Measurements from ENCODE around the gene GSDME. TPM values are rescaled to one million over a fixed set of nuclear protein-coding genes. Genes with fewer than 3 reads are reported as not detected.

The GSDME gene
- total and polyA plus RNA-seq, 2 of the 4 experiments (the other 2 are of a cell fraction), result 75.2 to 78.7 TPM

- Histone ChIP-seq H3K27me3 (ENCODE audit: control insufficient read depth, insufficient read depth, low read length) (no peaks in the 10 kb centered on the region), H2BK20ac (ENCODE audit: low read depth, low read length) (peak overlapping the region; percentile 26), H2BK15ac (ENCODE audit: low read depth, low read length) (no peak overlapping the region; the same call in 2 of the 3 replicates), H4K8ac (ENCODE audit: low read depth in 2 of 2, low read length in 2 of 2) (peak overlapping the region in 1 of 2 experiments; percentile 28; a peak in 2 of 4 replicates), H2AFZ (replicated peaks; ENCODE audit: low read length, poor library complexity) (no peak overlapping the region), H3K9ac (ENCODE audit: low read depth, low read length) (no peak overlapping the region), H4K5ac (ENCODE audit: low read depth, low read length) (peak overlapping the region; percentile 13; the same call in 1 of the 2 replicates), H3K4me1 (ENCODE audit: control insufficient read depth, insufficient read depth, low read length) (peaks cover 18% of the 10 kb centered on the region), H3K27ac (ENCODE audit: insufficient read depth, low read length) (peak overlapping the region; percentile 35; the same call in 1 of the 2 replicates), H2AK5ac (ENCODE audit: low read depth, low read length) (peak overlapping the region; percentile 29), H3K79me1 (ENCODE audit: low read depth in 1 of 2, low read length in 2 of 2) (peaks cover 20 to 57% of the 10 kb centered on the region in 2 experiments), H3K9me1 (ENCODE audit: insufficient read depth, low read length) (peaks cover 24% of the 10 kb centered on the region), H3K14ac (replicated peaks; ENCODE audit: low read depth, low read length) (no peak overlapping the region), H3K36me3 (ENCODE audit: control insufficient read depth, insufficient read depth, low read length) (peaks cover 15% of the 10 kb centered on the region), H3K4me3 (ENCODE audit: insufficient read depth, low read depth, low read length) (no peak overlapping the region), H2BK120ac (ENCODE audit: low read depth, low read length) (peak overlapping the region; percentile 44; the same call in 1 of the 2 replicates), H4K20me1 (ENCODE audit: insufficient read depth, low read length) (no peaks in the 10 kb centered on the region), H3K18ac (ENCODE audit: low read depth, low read length) (0 out of 2 replicates have a peak overlapping the region, but pooled peaks have one; percentile 12), H2AK9ac (replicated peaks; ENCODE audit: low read depth, low read length, poor library complexity) (no peak overlapping the region), H2BK5ac (ENCODE audit: low read depth, low read length, poor library complexity, severe bottlenecking) (peak overlapping the region; percentile 83), H4K91ac (ENCODE audit: insufficient read depth, low read depth, low read length) (peak overlapping the region; percentile 51; the same call in 1 of the 2 replicates), H3K4ac (ENCODE audit: low read depth, low read length) (peak overlapping the region; percentile 20; the same call in 1 of the 2 replicates), H3K23ac (ENCODE audit: low read depth, low read length) (no peak overlapping the region; the same call in 1 of the 2 replicates), H3K56ac (ENCODE audit: extremely low read depth, insufficient read depth, low read length) (no peak overlapping the region), H3K9me3 (ENCODE audit: control insufficient read depth, insufficient read depth, low read length) (no peaks in the 10 kb centered on the region), H3K4me2 (ENCODE audit: low read depth, low read length) (no peak overlapping the region)
- ATAC-seq (ENCODE audit: low read depth) (no peak), DNase-seq (no peak)
- CTCF ChIA-PET, result no interaction called here
- intact Hi-C loops (cut with micrococcal nuclease) (loop anchor here (2.0 kb wide), 1 partner anchor 13 kb away; the partner anchor contains the start of gene GSDME), dilution Hi-C loops (cut with HindIII; ENCODE audit: low sequenced_read_pairs, unreplicated experiment) (no loop called here), in situ Hi-C loops (cut with MboI; ENCODE audit: low sequenced_read_pairs) (no loop called here)
- POLR2A ChIA-PET (ENCODE audit: unreplicated experiment), result no interaction called here
- WGBS, 2 experiments (ENCODE audit: extremely low coverage in 2 of 2, insufficient read length in 1 of 2), result 90% methylated on average over 6 of the region's 6 CpGs; no CpG with 5 or more reads in 1 of the 2 experiments
- no TSS peak for BruUV-seq (replicated peaks)
- TF ChIP-seq BHLHE40 (IDR thresholded peaks at IDR 0.05; ENCODE audit: low read depth, low read length) (no peak), RCOR1 (IDR thresholded peaks at IDR 0.05; ENCODE audit: insufficient replicate concordance, low read length) (no peak), MXI1 (IDR thresholded peaks at IDR 0.05; ENCODE audit: borderline replicate concordance, low read depth, low read length) (no peak), POLR2A (IDR thresholded peaks at IDR 0.05; ENCODE audit: low read depth, low read length) (no peak), FOS (IDR thresholded peaks at IDR 0.05; ENCODE audit: low read depth, low read length) (no peak), RAD21 (IDR thresholded peaks at IDR 0.05; ENCODE audit: low read length) (no peak), RFX5 (IDR thresholded peaks at IDR 0.05; ENCODE audit: low read depth, low read length) (no peak)
- TF ChIP-seq, protein P1, sequence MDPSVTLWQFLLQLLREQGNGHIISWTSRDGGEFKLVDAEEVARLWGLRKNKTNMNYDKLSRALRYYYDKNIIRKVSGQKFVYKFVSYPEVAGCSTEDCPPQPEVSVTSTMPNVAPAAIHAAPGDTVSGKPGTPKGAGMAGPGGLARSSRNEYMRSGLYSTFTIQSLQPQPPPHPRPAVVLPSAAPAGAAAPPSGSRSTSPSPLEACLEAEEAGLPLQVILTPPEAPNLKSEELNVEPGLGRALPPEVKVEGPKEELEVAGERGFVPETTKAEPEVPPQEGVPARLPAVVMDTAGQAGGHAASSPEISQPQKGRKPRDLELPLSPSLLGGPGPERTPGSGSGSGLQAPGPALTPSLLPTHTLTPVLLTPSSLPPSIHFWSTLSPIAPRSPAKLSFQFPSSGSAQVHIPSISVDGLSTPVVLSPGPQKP (IDR thresholded peaks at IDR 0.05; ENCODE audit: borderline replicate concordance, low read depth, low read length), result no peak
Observed at GRCh38 chr7:24743471-24743870, 13.8 kb downstream of the GSDME start.
